IMR-90 (cell line): Measurements from ENCODE around the gene ITM2C. TPM values are rescaled to one million over a fixed set of nuclear protein-coding genes. Genes with fewer than 3 reads are reported as not detected.

ENCODE experiments used
- ATAC-seq: fragments of 200-7000 bp; cut with Tn5 transposase; 2 replicates; pipeline ENCODE4 v1.9.1; 2020; ENCODE audit warnings: low read depth, mild to moderate bottlenecking, moderate library complexity
- BruUV-seq: library from RNA; stranded (reverse); fragments of 400-500 nt; replicated peaks from 2 replicates; lab custom pipeline; 2021; lab: Mats Ljungman, UMichigan
- CTCF ChIA-PET: fragments of 300-600 bp; formaldehyde crosslinking; extraction: SDS; loops from one replicate; lab custom pipeline; 2021; ENCODE audit warnings: antibody characterized with exemption; lab: Yijun Ruan, JAX
- POLR2A ChIA-PET: fragments of 300-600 bp; sonication (Branson Sonifier 250); formaldehyde crosslinking; loops from one replicate; lab custom pipeline; 2022; ENCODE audit warnings: antibody characterized with exemption; ENCODE audit not compliant: unreplicated experiment; lab: Charles Lee
- DNase-seq: peaks from one replicate; pipeline ENCODE4 v3.0.0; 2013
- H2AFZ ChIP-seq: replicated peaks from 2 replicates; pipeline ENCODE3; 2013; ENCODE audit warnings: low read length, mild to moderate bottlenecking; ENCODE audit not compliant: poor library complexity
- H2AK5ac ChIP-seq: 2 replicates; pipeline ENCODE4 v1.6.1; 2013; ENCODE audit warnings: low read depth, low read length, inconsistent platforms
- H2AK9ac ChIP-seq: replicated peaks from 2 replicates; pipeline ENCODE3; 2013; ENCODE audit warnings: mild to moderate bottlenecking, low read depth, low read length, moderate library complexity; ENCODE audit not compliant: poor library complexity
- H2BK120ac ChIP-seq: 2 replicates; pipeline ENCODE4 v1.6.1; 2013; ENCODE audit warnings: low read depth, low read length, inconsistent platforms
- H2BK15ac ChIP-seq: 3 replicates; pipeline ENCODE4 v1.6.1; 2013; ENCODE audit warnings: low read depth, low read length, inconsistent platforms
- H2BK20ac ChIP-seq: 2 replicates; pipeline ENCODE4 v1.6.1; 2013; ENCODE audit warnings: low read depth, mild to moderate bottlenecking, inconsistent platforms, low read length, moderate library complexity
- H2BK5ac ChIP-seq: 2 replicates; pipeline ENCODE4 v1.6.1; 2013; ENCODE audit warnings: mild to moderate bottlenecking, low read depth, low read length, inconsistent platforms; ENCODE audit not compliant: poor library complexity, severe bottlenecking
- H3K14ac ChIP-seq: replicated peaks from 2 replicates; pipeline ENCODE4 v1.6.1; 2013; ENCODE audit warnings: low read depth, low read length, inconsistent platforms
- H3K18ac ChIP-seq: 2 replicates; pipeline ENCODE4 v1.6.1; 2013; ENCODE audit warnings: low read depth, low read length, control low read depth
- H3K23ac ChIP-seq: 2 replicates; pipeline ENCODE4 v1.6.1; 2013; ENCODE audit warnings: low read depth, low read length, inconsistent platforms
- H3K27ac ChIP-seq: 2 replicates; pipeline ENCODE4 v1.5.1; 2013; ENCODE audit warnings: mild to moderate bottlenecking, control low read depth, low read length; ENCODE audit not compliant: insufficient read depth
- H3K27me3 ChIP-seq: 2 replicates; pipeline ENCODE4 v1.6.1; 2013; ENCODE audit warnings: low read length; ENCODE audit not compliant: control insufficient read depth, insufficient read depth
- H3K36me3 ChIP-seq: 2 replicates; pipeline ENCODE4 v1.6.1; 2013; ENCODE audit warnings: low read length, mixed read lengths; ENCODE audit not compliant: control insufficient read depth, insufficient read depth
- H3K4ac ChIP-seq: 2 replicates; pipeline ENCODE4 v1.6.1; 2013; ENCODE audit warnings: low read depth, low read length, inconsistent platforms
- H3K4me1 ChIP-seq: 2 replicates; pipeline ENCODE4 v1.6.1; 2013; ENCODE audit warnings: low read length, mixed read lengths; ENCODE audit not compliant: control insufficient read depth, insufficient read depth
- H3K4me2 ChIP-seq: 2 replicates; pipeline ENCODE4 v1.6.1; 2013; ENCODE audit warnings: low read depth, mild to moderate bottlenecking, control low read depth, low read length, moderate library complexity
- H3K4me3 ChIP-seq: 2 replicates; pipeline ENCODE4 v1.5.1; 2013; ENCODE audit warnings: low read depth, mild to moderate bottlenecking, control low read depth, low read length, moderate library complexity; ENCODE audit not compliant: insufficient read depth
- H3K56ac ChIP-seq: 2 replicates; pipeline ENCODE4 v1.6.1; 2013; ENCODE audit warnings: low read length, inconsistent platforms; ENCODE audit not compliant: insufficient read depth; ENCODE audit errors: extremely low read depth
- H3K79me1 ChIP-seq, 2 experiments: 2 replicates each; pipeline ENCODE4 v1.6.1; 2013; ENCODE audit warnings: low read length in 2 of 2, inconsistent platforms in 1 of 2, low read depth in 1 of 2
- H3K9ac ChIP-seq: 2 replicates; pipeline ENCODE4 v1.6.1; 2013; ENCODE audit warnings: low read depth, low read length, control low read depth
- H3K9me1 ChIP-seq: 2 replicates; pipeline ENCODE4 v1.6.1; 2013; ENCODE audit warnings: low read length, inconsistent platforms; ENCODE audit not compliant: insufficient read depth
- H3K9me3 ChIP-seq: 2 replicates; pipeline ENCODE4 v1.6.1; 2013; ENCODE audit warnings: low read length; ENCODE audit not compliant: control insufficient read depth, insufficient read depth
- H4K20me1 ChIP-seq: 2 replicates; pipeline ENCODE4 v1.6.1; 2013; ENCODE audit warnings: low read length, inconsistent platforms; ENCODE audit not compliant: insufficient read depth
- H4K5ac ChIP-seq: 2 replicates; pipeline ENCODE4 v1.6.1; 2013; ENCODE audit warnings: mild to moderate bottlenecking, low read depth, low read length, control low read depth
- H4K8ac ChIP-seq, 2 experiments: 2 replicates each; pipeline ENCODE4 v1.6.1; 2013; ENCODE audit warnings: low read depth in 2 of 2, low read length in 2 of 2, control low read depth in 1 of 2, inconsistent platforms in 1 of 2
- H4K91ac ChIP-seq: 2 replicates; pipeline ENCODE4 v1.6.1; 2013; ENCODE audit warnings: low read depth, low read length, inconsistent platforms; ENCODE audit not compliant: insufficient read depth
- CEBPB ChIP-seq: IDR thresholded peaks from 2 replicates; pipeline ENCODE4 v1.6.1; 2012; ENCODE audit warnings: low read depth, low read length, improper control_type of control experiment
- CHD1 ChIP-seq: IDR thresholded peaks from 2 replicates; pipeline ENCODE4 v1.6.1; 2012; ENCODE audit warnings: low read depth, low read length, improper control_type of control experiment
- MAFK ChIP-seq: IDR thresholded peaks from 2 replicates; pipeline ENCODE4 v1.6.1; 2012; ENCODE audit warnings: low read depth, low read length, improper control_type of control experiment
- MXI1 ChIP-seq: IDR thresholded peaks from 2 replicates; pipeline ENCODE4 v1.6.1; 2012; ENCODE audit warnings: low read depth, mild to moderate bottlenecking, low read length, moderate library complexity, borderline replicate concordance
- RAD21 ChIP-seq: IDR thresholded peaks from 2 replicates; pipeline ENCODE4 v1.6.1; 2012; ENCODE audit warnings: low read length, improper control_type of control experiment
- RCOR1 ChIP-seq: IDR thresholded peaks from 2 replicates; pipeline ENCODE4 v1.6.1; 2012; ENCODE audit warnings: mild to moderate bottlenecking, low read length, improper control_type of control experiment; ENCODE audit not compliant: insufficient replicate concordance
- RFX5 ChIP-seq: IDR thresholded peaks from 2 replicates; pipeline ENCODE4 v1.8.0; 2012; ENCODE audit warnings: low read depth, mild to moderate bottlenecking, low read length, moderate library complexity
- WGBS, 2 experiments: methylation state at CpG; one replicate each; pipeline versions ENCODE4 v1.1.5 to v1.1.7; 2013; ENCODE audit warnings: missing lambda C conversion rate in 2 of 2; ENCODE audit not compliant: insufficient read length in 1 of 2; ENCODE audit errors: extremely low coverage in 2 of 2; 5-methylcytosine and 5-hydroxymethylcytosine counted together
- dilution Hi-C: fragments of 300-500 bp; cut with HindIII; formaldehyde crosslinking; loops from one replicate; pipeline ENCODE4 v1.14.3; 2018; ENCODE audit warnings: low sequenced_read_pairs; ENCODE audit not compliant: unreplicated experiment
- in situ Hi-C: fragments of 300-500 bp; cut with MboI; formaldehyde crosslinking; loops from 3 replicates; pipeline ENCODE4 v1.14.3; 2019; ENCODE audit warnings: low sequenced_read_pairs, inconsistent platforms, mixed read lengths
- intact Hi-C: fragments of 100-400 bp; cut with micrococcal nuclease; formaldehyde crosslinking; loops from 2 replicates; pipeline ENCODE4 v1.10.0; 2022
- polyA plus RNA-seq, 3 experiments: library from polyadenylated mRNA; depleted of rRNA; stranded (reverse); fragments of >200 nt; gene quantifications; 2 replicates each; pipeline ENCODE4 v1.2.3, GENCODE V29; 2012; ENCODE audit warnings: low replicate concordance in 1 of 3
- total RNA-seq: library from RNA; depleted of rRNA; stranded (reverse); fragments of >200 nt; gene quantifications from 2 replicates; pipeline ENCODE4 v1.2.3, GENCODE V29; 2012
- TF ChIP-seq, protein P1 (sequence below): conservative IDR thresholded peaks from 2 replicates; pipeline ENCODE4 v1.5.1; 2012; ENCODE audit warnings: mild to moderate bottlenecking, low read depth, low read length, improper control_type of control experiment
- TF ChIP-seq, protein P2 (sequence below): fragments of 150-350 bp; IDR thresholded peaks from 2 replicates; pipeline ENCODE4 v1.6.1; 2017; ENCODE audit warnings: mild to moderate bottlenecking, antibody characterized with exemption, low read length, low read depth

The ITM2C gene
- total and polyA plus RNA-seq, 2 of the 4 experiments (the other 2 are of a cell fraction), result 46.8 to 274 TPM

DNA sequence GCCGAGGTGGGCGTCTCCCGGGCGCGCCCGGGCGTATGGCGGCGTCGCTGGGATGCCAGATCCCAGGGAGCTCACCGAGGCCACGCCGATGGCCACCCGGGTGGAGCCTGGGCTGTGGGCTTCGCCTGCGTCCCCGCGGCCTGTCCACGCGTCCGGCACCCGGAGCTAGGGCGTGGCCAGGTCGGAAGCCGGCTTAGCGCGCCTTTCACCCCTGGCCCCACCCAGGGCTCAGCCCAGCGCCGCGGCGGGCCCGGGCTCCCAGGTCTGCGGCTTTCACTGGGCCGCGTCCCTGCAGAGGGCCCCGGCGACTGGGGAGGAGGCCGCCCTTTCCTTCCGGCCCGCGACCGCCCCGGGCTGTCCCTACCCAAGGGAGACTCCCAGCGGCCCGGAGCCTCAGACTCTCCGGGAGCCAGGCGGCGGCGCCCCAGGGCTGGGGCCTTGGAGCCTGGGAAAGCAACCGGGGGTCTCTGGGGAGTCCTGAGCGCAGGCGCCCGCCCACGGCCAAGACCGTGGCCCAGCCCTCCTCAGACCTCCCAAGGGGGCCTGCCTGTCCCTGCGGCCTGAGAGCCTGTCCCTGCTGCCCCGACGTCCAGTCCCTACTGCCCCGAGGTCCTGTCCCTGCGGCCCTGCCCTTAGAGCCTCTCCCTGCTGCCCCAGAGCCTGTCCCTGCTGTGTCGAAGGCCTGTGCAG, 36.3 kb upstream of the ITM2C start:
- Histone ChIP-seq H3K27me3 (peaks cover 34% of the 10 kb centered on the region), H3K9me3 (peaks cover 6% of the 10 kb centered on the region), H3K4me1 (no peaks in the 10 kb centered on the region), H3K9ac (no peak overlapping the region), H2AK5ac (no peak overlapping the region), H2BK120ac (no peak overlapping the region), H2AFZ (peak overlapping the region; percentile 80), H2BK20ac (no peak overlapping the region), H3K23ac (no peak overlapping the region), H2BK15ac (no peak overlapping the region), H3K18ac (no peak overlapping the region), H3K4me3 (no peak overlapping the region), H2BK5ac (no peak overlapping the region), H4K8ac (no peak overlapping the region), H3K36me3 (no peaks in the 10 kb centered on the region), H4K20me1 (no peaks in the 10 kb centered on the region), H3K27ac (no peak overlapping the region), H4K91ac (no peak overlapping the region), H3K9me1 (no peaks in the 10 kb centered on the region), H2AK9ac (peak overlapping the region; percentile 78), H3K14ac (no peak overlapping the region), H3K4ac (no peak overlapping the region), H3K56ac (no peak overlapping the region), H3K79me1 (no peaks in the 10 kb centered on the region), H3K4me2 (no peak overlapping the region), H4K5ac (no peak overlapping the region)
- no TSS peak for BruUV-seq
- CTCF ChIA-PET, result no interaction called here
- intact Hi-C loops, result no loop called here
- TF ChIP-seq RCOR1 (no peak), RFX5 (no peak), MAFK (no peak), CEBPB (no peak), MXI1 (no peak), CHD1 (no peak), RAD21 (no peak)
- TF ChIP-seq, protein P1, sequence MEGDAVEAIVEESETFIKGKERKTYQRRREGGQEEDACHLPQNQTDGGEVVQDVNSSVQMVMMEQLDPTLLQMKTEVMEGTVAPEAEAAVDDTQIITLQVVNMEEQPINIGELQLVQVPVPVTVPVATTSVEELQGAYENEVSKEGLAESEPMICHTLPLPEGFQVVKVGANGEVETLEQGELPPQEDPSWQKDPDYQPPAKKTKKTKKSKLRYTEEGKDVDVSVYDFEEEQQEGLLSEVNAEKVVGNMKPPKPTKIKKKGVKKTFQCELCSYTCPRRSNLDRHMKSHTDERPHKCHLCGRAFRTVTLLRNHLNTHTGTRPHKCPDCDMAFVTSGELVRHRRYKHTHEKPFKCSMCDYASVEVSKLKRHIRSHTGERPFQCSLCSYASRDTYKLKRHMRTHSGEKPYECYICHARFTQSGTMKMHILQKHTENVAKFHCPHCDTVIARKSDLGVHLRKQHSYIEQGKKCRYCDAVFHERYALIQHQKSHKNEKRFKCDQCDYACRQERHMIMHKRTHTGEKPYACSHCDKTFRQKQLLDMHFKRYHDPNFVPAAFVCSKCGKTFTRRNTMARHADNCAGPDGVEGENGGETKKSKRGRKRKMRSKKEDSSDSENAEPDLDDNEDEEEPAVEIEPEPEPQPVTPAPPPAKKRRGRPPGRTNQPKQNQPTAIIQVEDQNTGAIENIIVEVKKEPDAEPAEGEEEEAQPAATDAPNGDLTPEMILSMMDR, result no peak
- TF ChIP-seq, protein P2, sequence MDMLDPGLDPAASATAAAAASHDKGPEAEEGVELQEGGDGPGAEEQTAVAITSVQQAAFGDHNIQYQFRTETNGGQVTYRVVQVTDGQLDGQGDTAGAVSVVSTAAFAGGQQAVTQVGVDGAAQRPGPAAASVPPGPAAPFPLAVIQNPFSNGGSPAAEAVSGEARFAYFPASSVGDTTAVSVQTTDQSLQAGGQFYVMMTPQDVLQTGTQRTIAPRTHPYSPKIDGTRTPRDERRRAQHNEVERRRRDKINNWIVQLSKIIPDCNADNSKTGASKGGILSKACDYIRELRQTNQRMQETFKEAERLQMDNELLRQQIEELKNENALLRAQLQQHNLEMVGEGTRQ, result no peak
- in situ Hi-C loops, result no loop called here
- DNase-seq (no peak), ATAC-seq (no peak)
- 27% methylated on average over 39 of the region's 61 CpGs; no CpG with 5 or more reads in 1 of the 2 experiments for WGBS, 2 experiments
- dilution Hi-C loops, result no loop called here
- POLR2A ChIA-PET, result no interaction called here
